Mesendoderm (in vitro differentiated cells): ENCODE data around the gene FOXP4.

Experiments
- DNase-seq: peaks from one replicate; pipeline ENCODE4 v3.0.0; 2013
- H2AK5ac ChIP-seq: 2 replicates; pipeline ENCODE4 v1.6.1; 2013; ENCODE audit warnings: low read length, inconsistent platforms
- H2BK120ac ChIP-seq: 2 replicates; pipeline ENCODE4 v1.6.1; 2013; ENCODE audit warnings: low read depth, mild to moderate bottlenecking, low read length, moderate library complexity, mixed read lengths
- H2BK15ac ChIP-seq: replicated peaks from 2 replicates; pipeline ENCODE4 v1.6.1; 2013; ENCODE audit warnings: low read depth, mild to moderate bottlenecking, moderate library complexity
- H2BK5ac ChIP-seq: 2 replicates; pipeline ENCODE4 v1.6.1; 2013; ENCODE audit warnings: low read length, inconsistent platforms
- H3K18ac ChIP-seq: 2 replicates; pipeline ENCODE4 v1.6.1; 2013; ENCODE audit warnings: mild to moderate bottlenecking, low read length, mixed read lengths
- H3K23ac ChIP-seq: one replicate; pipeline ENCODE4 v1.6.1; 2013; ENCODE audit warnings: low read length
- H3K27ac ChIP-seq: 2 replicates; pipeline ENCODE4 v1.5.1; 2013; ENCODE audit warnings: low read depth, mild to moderate bottlenecking, inconsistent platforms, low read length, moderate library complexity
- H3K27me3 ChIP-seq: 2 replicates; pipeline ENCODE4 v1.6.1; 2013; ENCODE audit warnings: low read length, control low read depth, mild to moderate bottlenecking, inconsistent platforms; ENCODE audit not compliant: insufficient read depth, poor library complexity
- H3K36me3 ChIP-seq: 2 replicates; pipeline ENCODE4 v1.6.1; 2013; ENCODE audit warnings: low read length, inconsistent platforms; ENCODE audit not compliant: control insufficient read depth, insufficient read depth
- H3K4ac ChIP-seq: one replicate; pipeline ENCODE4 v1.6.1; 2013; ENCODE audit warnings: low read depth, mild to moderate bottlenecking, low read length, moderate library complexity
- H3K4me1 ChIP-seq: 2 replicates; pipeline ENCODE4 v1.6.1; 2013; ENCODE audit warnings: low read depth, low read length, inconsistent platforms; ENCODE audit not compliant: control insufficient read depth
- H3K4me2 ChIP-seq: 2 replicates; pipeline ENCODE4 v1.6.1; 2013; ENCODE audit warnings: low read length
- H3K4me3 ChIP-seq: 2 replicates; pipeline ENCODE4 v1.5.1; 2013; ENCODE audit warnings: mild to moderate bottlenecking, low read length
- H3K56ac ChIP-seq: one replicate; pipeline ENCODE4 v1.6.1; 2013; ENCODE audit warnings: low read length
- H3K79me1 ChIP-seq: 2 replicates; pipeline ENCODE4 v1.6.1; 2013; ENCODE audit warnings: low read length, inconsistent platforms
- H3K79me2 ChIP-seq: 2 replicates; pipeline ENCODE4 v1.6.1; 2013; ENCODE audit warnings: mild to moderate bottlenecking, low read length; ENCODE audit not compliant: control insufficient read depth, insufficient read depth
- H3K9ac ChIP-seq: 2 replicates; pipeline ENCODE4 v1.6.1; 2013; ENCODE audit warnings: low read length, inconsistent platforms
- H4K5ac ChIP-seq: one replicate; pipeline ENCODE4 v1.6.1; 2013; ENCODE audit warnings: low read length
- H4K8ac ChIP-seq: one replicate; pipeline ENCODE4 v1.6.1; 2013; ENCODE audit warnings: low read depth, mild to moderate bottlenecking, control low read depth, low read length, moderate library complexity
- WGBS: extraction: QIAGEN DNeasy Blood & Tissue Kit; methylation state at CpG from one replicate; pipeline ENCODE4 v1.1.7; 2013; ENCODE audit warnings: low lambda C conversion rate, missing lambda C conversion rate; ENCODE audit not compliant: insufficient coverage; ENCODE audit errors: extremely low coverage; 5-methylcytosine and 5-hydroxymethylcytosine counted together

Gene FOXP4

GRCh38 chr6:41587131-41587879, 41.1 kb downstream of the FOXP4 start:
- H3K4me3 ChIP-seq, result no peak overlapping the region
- H2BK120ac ChIP-seq, result no peak overlapping the region

GRCh38 chr6:41588111-41588510, 41.9 kb downstream of the FOXP4 start:
- Histone ChIP-seq H2BK5ac (no peak overlapping the region), H3K4me2 (no peak overlapping the region), H3K9ac (no peak overlapping the region), H3K56ac (no peak overlapping the region), H2BK15ac (no peak overlapping the region), H3K79me2 (no peaks in the 10 kb centered on the region), H2BK120ac (no peak overlapping the region), H4K5ac (no peak overlapping the region), H3K4me1 (no peaks in the 10 kb centered on the region), H3K79me1 (no peaks in the 10 kb centered on the region), H4K8ac (no peak overlapping the region), H3K4me3 (no peak overlapping the region), H3K27me3 (no peaks in the 10 kb centered on the region), H3K18ac (no peak overlapping the region), H3K4ac (no peak overlapping the region), H3K23ac (no peak overlapping the region), H3K27ac (no peak overlapping the region), H2AK5ac (no peak overlapping the region), H3K36me3 (peaks cover 1% of the 10 kb centered on the region)
- WGBS, result no CpG with 5 or more reads among the region's 15 CpGs
- no peak for DNase-seq

More at GRCh38 chr6:41587131-41587879, 41.1 kb downstream of the FOXP4 start:
- Histone ChIP-seq H3K27ac (no peak overlapping the region), H3K36me3 (peaks cover 1% of the 10 kb centered on the region), H3K79me1 (no peaks in the 10 kb centered on the region), H2BK15ac (no peak overlapping the region), H4K8ac (no peak overlapping the region), H3K4ac (no peak overlapping the region), H2AK5ac (no peak overlapping the region), H3K23ac (no peak overlapping the region), H3K56ac (no peak overlapping the region), H2BK5ac (no peak overlapping the region), H4K5ac (no peak overlapping the region), H3K18ac (no peak overlapping the region), H3K27me3 (no peaks in the 10 kb centered on the region), H3K4me1 (no peaks in the 10 kb centered on the region), H3K79me2 (no peaks in the 10 kb centered on the region), H3K4me2 (no peak overlapping the region), H3K9ac (no peak overlapping the region)
- WGBS, result no CpG with 5 or more reads among the region's 26 CpGs
- DNase-seq, result no peak

- no peak overlapping the region for H3K4me3 ChIP-seq
- H3K27ac ChIP-seq, result no peak overlapping the region
- no peak for DNase-seq
- no peak overlapping the region for H4K5ac ChIP-seq
- no peaks in the 10 kb centered on the region for H3K4me1 ChIP-seq
- no peak overlapping the region for H3K9ac ChIP-seq
- no peak overlapping the region for H3K4me2 ChIP-seq
- no peak overlapping the region for H2BK120ac ChIP-seq
- no peak overlapping the region for H3K4ac ChIP-seq
- H2BK15ac ChIP-seq, result no peak overlapping the region
- H4K8ac ChIP-seq, result no peak overlapping the region
- H3K56ac ChIP-seq, result no peak overlapping the region
- H3K79me2 ChIP-seq, result no peaks in the 10 kb centered on the region
- no CpG with 5 or more reads among the region's 4 CpGs for WGBS
- H3K18ac ChIP-seq, result no peak overlapping the region
- H3K27me3 ChIP-seq, result no peaks in the 10 kb centered on the region
- no peak overlapping the region for H2AK5ac ChIP-seq
- H3K36me3 ChIP-seq, result peaks cover 1% of the 10 kb centered on the region
- H3K79me1 ChIP-seq, result no peaks in the 10 kb centered on the region
- H3K23ac ChIP-seq, result no peak overlapping the region
- H2BK5ac ChIP-seq, result no peak overlapping the region
Measured at GRCh38 chr6:41589223-41589622, 43.0 kb downstream of the FOXP4 start.

- H2BK5ac ChIP-seq, result no peak overlapping the region
- no peak overlapping the region for H4K5ac ChIP-seq
- no peak overlapping the region for H2BK15ac ChIP-seq
- no peak overlapping the region for H3K23ac ChIP-seq
- peaks cover 1% of the 10 kb centered on the region for H3K36me3 ChIP-seq
- no peak overlapping the region for H3K18ac ChIP-seq
- no CpG with 5 or more reads among the region's 39 CpGs for WGBS
- H3K4ac ChIP-seq, result no peak overlapping the region
- no peak overlapping the region for H3K56ac ChIP-seq
- H3K9ac ChIP-seq, result no peak overlapping the region
- no peak overlapping the region for H3K4me2 ChIP-seq
- no peak overlapping the region for H3K4me3 ChIP-seq
- H3K27me3 ChIP-seq, result no peaks in the 10 kb centered on the region
- no peak overlapping the region for H2AK5ac ChIP-seq
- H3K27ac ChIP-seq, result no peak overlapping the region
- no peaks in the 10 kb centered on the region for H3K79me2 ChIP-seq
- no peak overlapping the region for H2BK120ac ChIP-seq
- no peaks in the 10 kb centered on the region for H3K79me1 ChIP-seq
- no peak for DNase-seq
- H4K8ac ChIP-seq, result no peak overlapping the region
- no peaks in the 10 kb centered on the region for H3K4me1 ChIP-seq
Measured at GRCh38 chr6:41589636-41590622, 43.7 kb downstream of the FOXP4 start.

- Histone ChIP-seq H3K27ac (no peak overlapping the region), H4K8ac (no peak overlapping the region), H2BK120ac (no peak overlapping the region), H3K27me3 (no peaks in the 10 kb centered on the region), H3K4me1 (no peaks in the 10 kb centered on the region), H3K4ac (no peak overlapping the region), H4K5ac (no peak overlapping the region), H3K36me3 (peaks cover 1% of the 10 kb centered on the region), H3K4me3 (no peak overlapping the region), H3K56ac (no peak overlapping the region), H3K79me1 (no peaks in the 10 kb centered on the region), H3K79me2 (no peaks in the 10 kb centered on the region), H3K4me2 (no peak overlapping the region), H3K18ac (no peak overlapping the region), H3K23ac (no peak overlapping the region), H2AK5ac (no peak overlapping the region), H2BK5ac (no peak overlapping the region), H2BK15ac (no peak overlapping the region), H3K9ac (no peak overlapping the region)
- DNase-seq, result no peak
- no CpG with 5 or more reads among the region's 6 CpGs for WGBS
Measured at GRCh38 chr6:41591122-41591521, 44.9 kb downstream of the FOXP4 start.
